Measurements from ENCODE around the gene DDX24.

GRCh38 chr14:94038510-94038909 lies 42.5 kb downstream of the DDX24 start:
- TF ChIP-seq CTCF (IDR thresholded peaks at IDR 0.05; ENCODE audit: insufficient read depth, low read depth, low read length) (no peak), EZH2 (IDR thresholded peaks at IDR 0.05; ENCODE audit: insufficient read depth, low read length) (no peak)
